Activated CD8-positive, alpha-beta memory T cell treated with anti-CD3 and anti-CD28 coated beads, Interleukin-2, amount 50 U/mL, for 4 hours (primary cell): ENCODE results near the gene TTLL13.
A peak's percentile ranks its signal among the peaks of the same experiment; 100 is the strongest.
"Not testable (repeated sequence)": the region's sequence is repeated elsewhere in the genome, so short reads cannot be mapped to it uniquely, and the experiment has no call there.

Experiments
- DNase-seq: peaks from one replicate; pipeline ENCODE4 v3.0.0-alpha.2; 2020

Gene TTLL13

DNA sequence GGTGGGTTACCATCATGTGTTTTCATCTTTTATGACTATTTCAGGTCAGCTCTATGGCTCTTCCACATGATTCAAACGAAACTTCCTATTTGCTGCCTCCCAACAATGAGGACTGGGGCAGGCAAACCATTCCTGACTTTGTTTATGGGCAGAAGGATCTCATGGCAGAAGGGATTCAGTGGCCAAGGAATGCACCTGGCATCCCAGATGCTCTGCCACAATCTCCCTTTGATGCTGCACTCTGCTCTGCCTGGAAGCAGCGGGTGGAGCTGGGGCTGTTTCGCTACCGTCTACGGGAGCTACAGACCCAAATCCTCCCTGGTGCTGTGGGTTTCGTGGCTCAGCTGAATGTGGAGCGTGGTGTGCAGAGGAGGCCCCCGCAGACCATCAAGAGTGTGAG, 8.5 kb upstream of the TTLL13 start:
- DNase-seq, result no peak

DNA sequence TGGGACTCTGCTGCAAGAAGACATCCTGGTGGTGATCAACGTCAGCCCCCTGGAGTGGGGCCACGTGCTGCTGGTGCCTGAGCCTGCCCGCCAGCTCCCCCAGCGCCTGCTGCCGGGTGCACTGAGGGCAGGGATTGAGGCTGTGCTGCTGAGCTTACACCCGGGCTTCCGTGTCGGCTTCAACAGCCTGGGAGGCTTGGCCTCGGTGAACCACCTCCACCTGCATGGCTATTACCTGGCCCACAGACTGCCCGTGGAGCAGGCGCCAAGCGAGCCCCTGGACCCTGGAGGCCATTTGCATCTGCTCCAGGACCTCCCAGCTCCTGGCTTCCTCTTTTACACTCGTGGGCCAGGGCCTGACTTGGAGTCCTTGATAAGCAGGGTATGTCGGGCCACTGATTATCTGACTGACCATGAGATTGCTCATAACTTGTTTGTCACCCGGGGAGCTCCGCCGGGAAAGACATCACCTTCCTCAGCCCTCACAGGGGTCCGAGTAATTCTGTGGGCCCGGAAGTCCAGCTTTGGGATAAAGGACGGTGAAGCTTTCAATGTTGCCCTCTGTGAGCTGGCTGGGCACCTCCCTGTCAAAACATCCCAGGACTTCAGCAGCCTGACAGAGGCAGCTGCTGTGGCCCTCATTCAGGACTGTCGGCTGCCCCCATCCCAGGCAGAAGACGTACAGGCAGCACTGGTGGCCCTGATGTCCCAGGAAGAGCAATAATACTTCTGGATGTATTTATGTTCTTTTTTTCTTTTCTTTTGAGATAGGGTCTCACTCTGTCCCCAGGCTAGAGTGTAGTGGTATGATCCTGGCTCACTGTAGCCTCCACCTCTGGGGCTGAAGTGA, 7.8 kb upstream of the TTLL13 start:
- DNase-seq, result no peak

DNA sequence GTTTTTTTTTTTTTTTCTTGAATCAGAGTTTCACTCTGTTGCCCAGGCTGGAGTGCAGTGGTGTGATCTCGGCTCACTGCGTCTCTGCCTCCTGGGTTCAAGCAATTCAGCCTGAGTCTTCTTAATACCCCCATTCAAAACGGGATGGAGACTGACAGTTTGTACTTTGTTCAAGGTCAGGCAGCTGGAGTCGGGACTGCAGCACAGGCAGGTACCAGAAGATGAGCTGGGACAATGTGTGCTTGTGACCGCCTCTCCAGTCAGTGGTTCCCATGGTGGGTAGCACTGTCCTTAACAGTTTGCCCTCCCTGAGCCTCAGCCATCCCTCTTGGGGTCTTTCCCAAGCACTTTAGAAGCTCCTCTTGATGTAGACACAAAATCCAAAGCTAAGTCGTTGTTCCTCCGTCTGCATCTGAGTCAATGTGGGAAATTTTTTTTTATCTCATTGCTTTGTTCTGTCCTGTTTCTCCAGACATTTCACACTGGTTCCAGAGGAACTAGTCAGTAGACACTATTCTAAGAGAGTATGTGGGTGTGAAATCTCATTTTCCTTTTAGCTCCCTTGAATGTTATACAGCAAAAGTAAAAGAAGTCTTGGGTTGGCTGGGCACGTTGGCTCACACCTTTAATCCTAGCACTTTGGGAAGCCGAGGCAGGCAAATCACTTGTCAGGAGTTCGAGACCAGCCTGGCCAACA, 5.3 kb upstream of the TTLL13 start:
- no peak for DNase-seq

DNA sequence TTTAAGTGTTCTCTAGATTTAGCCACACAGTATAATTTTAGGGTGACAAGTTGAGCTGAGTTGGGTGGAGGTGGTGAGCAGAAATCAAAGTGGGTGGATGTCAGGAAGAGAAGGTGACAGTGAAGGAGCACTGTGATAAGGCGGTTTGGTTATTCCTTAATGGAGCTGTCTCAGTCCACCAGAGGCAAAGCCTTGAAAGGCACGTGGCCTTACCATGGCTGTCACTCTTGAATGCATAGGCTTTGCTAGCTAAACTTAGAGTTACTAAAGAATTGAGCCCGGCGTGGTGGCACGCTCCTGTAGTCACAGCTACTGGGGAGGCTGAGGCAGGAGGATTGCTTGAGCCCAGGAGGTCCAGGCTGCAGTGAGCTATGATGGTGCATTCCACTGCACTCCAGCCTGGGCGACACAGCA, 560 bp upstream of the TTLL13 start:
- DNase-seq, result no peak

DNA sequence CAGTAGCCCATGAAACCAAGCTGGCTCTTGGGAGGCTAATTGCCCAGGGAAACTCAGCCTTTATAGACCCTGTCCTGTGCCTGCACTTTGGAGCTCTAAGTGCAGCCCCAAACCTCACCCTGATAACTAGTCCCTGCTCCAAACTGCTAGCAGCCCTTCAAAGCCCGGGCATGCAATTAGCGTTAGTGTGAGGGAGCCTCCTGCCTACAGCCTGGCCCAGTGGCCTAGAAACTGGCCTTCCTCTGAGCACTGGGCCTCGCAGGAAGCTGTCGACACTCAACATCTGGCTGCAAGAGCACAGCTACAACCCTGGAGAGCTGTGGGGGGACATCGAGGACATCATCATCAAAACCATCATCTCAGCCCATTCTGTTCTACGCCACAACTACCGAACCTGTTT, 8.4 kb downstream of the TTLL13 start:
- no peak for DNase-seq

DNA sequence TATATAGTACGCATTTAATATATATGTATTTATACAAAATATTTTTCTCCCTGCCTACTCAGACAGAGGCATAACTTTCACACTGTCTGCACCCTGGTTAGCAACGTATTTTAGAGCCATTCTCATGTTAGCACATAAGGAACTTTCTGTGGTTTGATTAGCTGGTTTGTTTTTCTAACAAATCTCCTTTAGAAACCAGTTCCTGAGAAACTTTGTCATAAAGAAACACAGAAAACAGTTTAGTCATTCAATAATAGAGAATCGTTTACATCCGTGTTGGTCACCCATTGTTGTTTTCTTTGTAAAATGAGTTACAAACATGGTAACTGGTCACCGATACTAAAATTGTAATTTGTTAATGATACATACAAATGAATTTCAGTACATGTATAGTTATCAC, 10.2 kb downstream of the TTLL13 start:
- no peak for DNase-seq

DNA sequence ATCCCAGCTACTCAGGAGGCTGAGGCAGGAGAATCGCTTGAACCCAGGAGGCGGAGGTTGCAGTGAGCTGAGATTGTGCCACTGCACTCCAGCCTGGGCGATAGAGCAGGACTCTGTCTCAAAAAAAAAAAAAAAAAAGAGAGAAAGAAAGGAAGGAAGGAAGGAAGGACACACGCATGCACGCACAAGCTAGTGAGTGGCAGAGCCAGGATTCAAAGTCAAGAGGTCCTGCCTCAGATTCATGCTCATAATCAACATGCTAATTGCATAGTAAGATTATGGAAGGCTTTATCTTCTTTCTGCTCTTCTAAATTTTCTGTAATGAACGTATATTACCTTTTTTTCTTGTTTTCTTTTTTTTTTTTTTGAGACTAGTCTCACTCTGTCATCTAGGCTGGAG, 11.4 kb downstream of the TTLL13 start:
- not testable (repeated sequence) for DNase-seq

DNA sequence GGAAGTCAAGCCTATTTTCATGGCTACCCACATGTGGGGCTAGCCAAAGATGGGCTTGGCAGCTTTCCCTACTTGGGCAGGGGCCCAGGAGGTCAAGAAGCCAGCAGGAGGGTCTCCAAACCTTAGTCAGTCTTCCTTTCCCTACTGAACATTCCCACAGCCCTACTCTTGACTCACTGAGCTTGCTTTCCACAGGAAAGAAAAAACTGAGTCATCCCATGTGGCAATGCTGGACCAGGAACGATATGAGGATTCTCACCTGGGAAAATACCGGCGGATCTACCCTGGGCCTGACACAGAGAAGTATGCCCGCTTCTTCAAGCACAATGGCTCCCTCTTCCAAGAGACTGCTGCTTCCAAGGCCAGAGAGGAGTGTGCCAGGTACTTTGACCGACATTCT, 12.5 kb downstream of the TTLL13 start:
- DNase-seq, result no peak

DNA sequence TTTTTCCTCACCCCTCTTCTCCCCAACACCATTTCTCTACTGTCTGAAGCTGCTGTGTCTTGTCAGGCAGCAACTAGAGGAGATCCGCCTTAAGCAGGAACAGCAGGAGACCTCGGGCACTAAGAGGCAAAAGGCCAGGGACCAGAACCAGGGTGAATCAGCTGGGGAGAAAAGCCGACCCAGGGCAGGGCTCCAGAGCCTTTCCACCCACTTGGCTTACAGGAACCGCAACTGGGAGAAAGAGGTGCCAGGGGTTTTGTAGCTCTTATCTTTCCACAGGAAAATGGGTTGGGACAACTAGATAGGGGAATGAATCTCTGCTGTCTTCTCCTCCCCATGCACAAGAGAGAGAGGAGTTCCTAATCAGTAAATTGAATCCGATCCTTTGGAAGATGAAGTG, 13.1 kb downstream of the TTLL13 start:
- no peak for DNase-seq

DNA sequence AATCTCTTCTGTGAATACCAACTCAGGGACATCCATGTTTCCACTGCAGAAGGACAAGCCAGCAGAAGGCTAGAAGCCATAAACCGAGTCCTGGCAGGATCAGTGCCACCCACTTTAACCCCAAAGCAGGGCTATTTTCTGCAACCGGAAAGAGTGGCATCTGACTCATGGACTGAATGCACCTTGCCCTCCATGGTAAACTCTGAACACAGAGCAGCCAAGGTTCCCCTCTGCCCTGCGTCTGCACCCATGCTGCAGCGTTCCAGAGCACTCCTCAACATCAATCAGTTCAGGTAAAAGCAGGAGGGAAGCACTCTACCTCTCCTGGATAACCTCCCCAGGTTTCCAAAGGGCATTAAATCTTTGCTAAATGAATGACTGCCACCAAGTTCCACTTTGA, 15.3 kb downstream of the TTLL13 start:
- peak; percentile 19 for DNase-seq

DNA sequence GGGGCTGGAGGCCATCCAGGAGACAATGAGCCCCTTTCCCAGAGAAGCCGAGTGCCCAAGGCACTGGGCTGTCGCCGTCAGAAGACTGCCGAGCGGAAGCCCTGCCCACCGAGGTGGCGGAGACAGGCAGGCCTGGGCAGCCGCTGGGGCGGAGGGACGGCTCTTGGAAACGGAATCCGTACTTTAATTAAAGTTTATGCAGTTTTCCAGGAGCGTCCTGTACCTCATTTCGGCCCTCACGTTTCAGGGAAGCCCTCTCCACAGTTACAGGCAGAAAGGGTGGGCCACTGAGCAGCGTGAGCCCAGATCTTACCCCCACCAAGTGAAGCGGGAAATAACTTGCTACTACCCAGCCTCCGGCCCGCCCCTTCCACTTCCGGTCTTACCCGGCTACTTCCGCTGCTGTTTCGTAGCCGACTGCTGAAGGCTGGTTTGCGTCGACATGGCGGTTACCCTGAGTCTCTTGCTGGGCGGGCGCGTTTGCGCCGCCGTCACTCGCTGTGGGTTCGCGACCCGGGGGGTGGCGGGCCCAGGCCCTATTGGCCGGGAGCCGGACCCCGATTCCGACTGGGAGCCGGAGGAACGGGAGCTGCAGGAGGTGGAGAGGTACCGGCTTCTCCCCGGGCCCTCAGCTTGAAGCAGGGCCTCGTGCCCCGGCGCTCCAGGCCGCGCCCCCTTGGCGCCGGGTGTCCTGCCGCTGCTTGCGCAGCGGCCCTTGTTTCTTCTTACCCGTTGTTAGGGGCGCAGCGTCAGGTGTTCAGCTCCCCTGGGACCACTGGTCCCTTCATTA, 16.1 kb downstream of the TTLL13 start, which contains the start of gene NGRN:
Gene NGRN, plus strand, starts transcription at position 402 of the 790 bp plus-strand sequence. Its CDS starts 41 bp downstream, at position 443.
- peak; percentile 91 for DNase-seq

DNA sequence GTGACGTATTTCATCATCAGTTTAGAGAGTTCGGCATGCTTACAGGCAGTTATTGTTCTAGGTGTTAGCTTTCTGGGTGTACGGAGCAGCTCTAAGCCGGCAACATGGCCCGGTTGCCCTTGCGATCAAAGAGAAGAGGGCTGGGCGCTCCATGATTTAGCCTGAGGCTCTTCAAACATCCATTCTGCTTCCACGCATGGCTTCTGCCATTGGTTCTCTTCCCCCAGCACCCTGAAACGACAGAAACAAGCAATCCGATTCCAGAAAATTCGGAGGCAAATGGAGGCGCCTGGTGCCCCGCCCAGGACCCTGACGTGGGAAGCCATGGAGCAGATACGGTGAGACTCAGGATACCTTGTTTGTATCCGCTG, 16.7 kb downstream of the TTLL13 start:
- peak; percentile 41 for DNase-seq

DNA sequence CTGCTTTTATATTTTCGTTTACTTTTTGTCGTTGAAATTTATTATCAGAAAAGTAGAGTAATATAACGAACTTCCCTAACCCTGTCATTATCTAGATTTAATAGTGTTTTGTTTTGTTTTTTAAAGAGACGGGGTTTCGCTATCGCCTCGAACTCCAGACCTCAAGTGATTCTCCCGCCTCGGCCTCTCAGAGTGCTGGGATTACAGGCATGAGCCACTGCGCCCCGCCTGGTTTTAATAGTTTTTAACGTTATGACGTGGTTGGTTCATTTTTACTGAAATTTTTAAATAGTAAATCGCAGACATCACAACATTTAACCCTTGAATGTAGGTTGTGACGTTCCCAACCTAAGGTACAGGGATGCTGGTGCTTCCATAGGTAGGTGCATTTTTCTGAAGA, 17.1 kb downstream of the TTLL13 start:
- no peak for DNase-seq

DNA sequence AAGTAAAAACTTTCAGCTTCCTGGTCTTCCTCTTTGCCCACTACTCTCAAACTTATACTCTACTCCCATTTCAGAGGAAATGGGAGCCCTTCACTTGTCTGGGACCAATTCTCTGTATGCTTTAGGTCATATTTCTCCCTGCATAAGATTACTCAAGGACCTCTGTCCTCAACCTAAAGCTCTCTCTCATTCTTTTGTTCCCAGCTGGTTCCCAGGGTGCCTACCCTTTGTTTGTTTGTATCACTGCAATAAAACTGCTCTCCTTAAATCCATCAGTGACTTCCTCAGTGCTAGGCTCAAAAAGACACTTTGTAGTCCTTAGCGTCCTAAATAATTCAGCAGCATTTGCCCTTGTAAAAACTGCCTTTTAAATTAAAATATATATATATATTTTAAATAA, 19.1 kb downstream of the TTLL13 start:
- DNase-seq, result no peak

DNA sequence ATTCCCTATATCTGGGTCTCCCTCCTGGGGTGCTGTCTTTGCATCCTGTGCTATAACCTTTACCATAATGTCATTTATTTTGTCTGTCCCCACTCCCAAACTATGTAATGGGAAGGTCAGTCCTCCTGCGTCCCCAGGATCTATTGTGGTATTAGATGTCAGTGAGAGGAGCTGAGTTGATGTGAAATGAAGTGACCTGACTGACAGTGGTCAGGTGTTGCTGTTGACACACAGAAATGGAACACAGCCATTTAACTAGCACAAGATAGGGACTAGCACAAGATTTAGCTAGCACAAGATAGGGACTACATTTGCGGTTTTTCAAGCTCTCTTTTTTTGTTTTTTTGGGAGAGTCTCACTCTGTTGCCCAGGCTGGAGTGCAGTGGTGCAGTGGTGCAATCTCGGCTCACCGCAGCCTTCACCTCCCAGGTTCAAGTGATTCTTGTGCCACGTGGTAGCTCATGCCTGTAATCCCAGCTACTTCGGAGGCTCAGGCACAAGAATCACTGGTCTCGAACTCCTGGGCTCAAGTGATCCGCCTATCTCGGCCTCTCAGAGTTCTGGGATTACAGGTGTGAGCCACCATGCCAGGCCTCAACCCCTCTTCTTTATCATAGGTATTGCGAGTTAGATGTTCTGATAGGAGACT, 21.3 kb downstream of the TTLL13 start:
- no peak for DNase-seq

DNA sequence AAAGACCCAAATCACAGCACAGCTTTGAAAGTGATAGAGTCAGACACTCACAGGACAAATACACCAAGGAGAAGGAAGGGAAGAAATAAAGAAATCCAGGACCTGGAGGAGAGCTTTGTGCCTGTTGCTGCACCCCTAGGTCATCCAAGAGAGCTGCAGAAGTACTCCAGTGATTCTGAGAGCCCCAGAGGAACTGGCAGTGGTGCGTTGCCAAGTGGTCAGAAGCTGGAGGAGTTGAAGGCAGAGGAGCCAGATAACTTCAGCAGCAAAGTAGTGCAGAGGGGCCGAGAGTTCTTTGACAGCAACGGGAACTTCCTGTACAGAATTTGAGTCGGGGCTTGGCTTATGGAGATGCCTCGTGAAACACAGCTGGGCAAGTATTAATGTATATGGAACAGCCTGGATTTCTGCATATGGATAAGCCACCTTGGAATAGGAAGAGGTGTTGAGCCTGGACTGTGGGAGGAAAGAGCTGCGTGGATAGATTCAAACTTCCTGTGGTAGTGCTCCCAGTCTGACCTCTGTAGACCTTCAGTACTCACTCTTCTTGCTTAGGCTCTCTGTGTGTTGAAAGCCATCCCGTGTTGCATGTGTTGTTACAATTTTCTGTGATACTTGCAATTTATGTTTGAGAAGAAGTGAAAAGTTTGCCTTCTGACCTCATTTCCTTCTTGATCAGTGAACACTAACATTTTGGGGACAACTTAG, 22.3 kb downstream of the TTLL13 start:
- no peak for DNase-seq

DNA sequence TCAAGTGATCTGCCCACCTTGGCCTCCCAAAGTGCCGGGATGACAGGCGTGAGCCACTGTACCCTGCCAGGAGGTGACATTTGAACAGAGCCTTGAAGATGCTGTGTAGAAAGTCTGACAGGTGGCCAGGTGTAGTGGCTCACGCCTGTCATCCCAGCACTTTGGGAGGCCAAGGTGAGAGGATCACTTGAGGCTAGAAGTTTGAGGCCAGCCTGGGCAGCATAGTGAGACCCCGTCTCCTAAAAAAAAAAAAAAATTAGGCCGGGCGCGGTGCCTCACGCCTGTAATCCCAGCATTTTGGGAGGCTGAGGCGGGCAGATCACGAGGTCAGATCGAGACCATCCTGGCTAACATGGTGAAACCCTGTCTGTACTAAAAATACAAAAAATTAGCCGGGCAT, 29.1 kb downstream of the TTLL13 start:
- not testable (repeated sequence) for DNase-seq

DNA sequence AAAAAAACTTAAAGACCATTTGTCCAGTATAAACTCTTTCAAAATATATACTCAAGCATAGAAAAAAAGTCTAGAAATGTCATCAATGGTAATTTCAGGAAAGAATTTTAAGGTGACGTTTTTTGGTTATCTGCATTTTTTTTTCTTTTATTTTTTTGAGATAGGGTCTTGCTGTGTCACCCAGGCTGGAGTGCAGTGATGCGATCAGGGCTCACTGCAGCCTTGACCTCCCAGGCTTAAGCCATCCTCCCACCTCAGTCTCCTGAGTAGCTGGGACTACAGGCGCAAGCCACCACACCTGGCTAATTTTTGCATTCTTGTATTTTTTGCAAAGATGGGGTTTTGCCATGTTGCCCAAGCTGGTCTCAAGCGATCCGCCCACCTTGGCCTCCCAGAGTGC, 31.4 kb downstream of the TTLL13 start:
- DNase-seq, result not testable (repeated sequence)

DNA sequence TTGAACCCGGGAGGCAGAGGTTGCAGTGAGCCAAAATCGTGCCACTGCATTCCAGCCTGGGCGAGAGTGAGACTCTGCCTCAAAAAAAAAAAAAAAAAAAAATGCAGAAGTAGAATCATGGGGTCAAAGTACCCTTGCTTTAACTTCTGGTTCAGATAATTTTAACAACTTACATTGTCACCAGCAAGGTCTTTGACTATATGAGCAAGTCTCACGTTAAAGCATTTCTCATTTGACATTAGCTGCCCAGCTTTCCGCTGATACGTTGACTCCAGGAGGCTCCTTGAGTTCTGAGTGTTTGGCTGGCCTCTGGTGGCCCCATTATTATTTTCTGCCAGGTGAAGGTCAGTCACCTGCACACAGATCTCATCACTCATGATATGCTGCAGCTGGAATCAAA, 32.3 kb downstream of the TTLL13 start:
- not testable (repeated sequence) for DNase-seq

DNA sequence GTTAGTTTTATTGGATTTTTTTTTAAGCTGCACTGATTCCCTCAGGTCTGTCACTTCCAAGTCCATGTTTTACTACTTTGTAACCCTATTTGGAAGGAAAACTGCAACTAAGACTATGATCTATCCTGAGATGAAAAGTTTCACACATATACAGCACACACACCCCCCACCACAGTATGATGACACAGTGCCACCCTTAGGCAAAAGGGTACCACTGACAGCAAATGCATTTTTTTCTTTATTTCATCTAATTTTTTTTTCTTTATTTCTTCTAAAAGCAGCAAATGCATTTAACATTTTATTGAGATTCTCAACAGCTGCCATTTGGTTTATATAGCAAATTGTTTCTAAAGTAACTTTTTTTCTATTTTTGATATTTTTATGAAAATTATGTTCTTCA, 37.3 kb downstream of the TTLL13 start:
- DNase-seq, result peak; percentile 40

DNA sequence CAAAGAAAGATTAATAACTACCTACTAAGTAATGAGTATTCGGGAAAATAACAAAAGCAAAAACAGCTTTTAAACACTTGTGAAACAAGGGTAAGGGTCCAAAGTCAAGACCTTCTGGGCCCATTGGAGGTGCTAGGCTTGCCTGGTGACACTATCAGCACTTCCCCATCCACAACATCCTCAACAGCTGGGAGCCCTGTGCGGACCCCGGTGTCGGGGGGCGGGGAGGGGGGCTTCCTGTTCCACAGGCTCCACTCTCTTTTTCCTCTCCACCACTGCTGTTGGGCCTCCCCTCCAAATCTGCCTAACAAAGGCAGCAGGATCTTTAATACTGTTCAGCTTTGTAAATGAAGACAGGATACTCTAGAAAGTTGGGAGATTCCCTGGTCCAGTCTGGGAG, 37.7 kb downstream of the TTLL13 start:
- DNase-seq, result no peak

DNA sequence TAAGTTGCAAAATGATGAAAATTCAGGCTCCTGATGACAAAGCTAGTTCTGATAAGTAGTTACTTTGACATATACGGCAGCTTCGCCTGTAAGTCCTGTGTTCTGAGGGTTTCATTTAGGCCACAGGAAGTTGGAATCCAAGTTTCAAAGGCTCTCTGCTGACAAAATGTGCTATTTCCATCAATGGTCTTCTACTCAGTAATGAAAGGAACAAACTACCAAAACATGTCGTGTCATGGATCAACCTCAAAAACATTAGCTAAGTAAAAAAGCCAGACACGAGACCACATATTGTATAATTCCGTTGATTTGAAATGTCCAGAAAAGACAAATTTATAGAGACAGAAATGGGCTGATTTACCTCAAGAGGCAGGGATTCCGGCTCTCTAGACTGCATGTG, 38.6 kb downstream of the TTLL13 start:
- DNase-seq, result no peak
